ENCODE results near the gene NDUFAF3. TPM values are rescaled to one million over a fixed set of nuclear protein-coding genes. Genes with fewer than 3 reads are reported as not detected.

The NDUFAF3 gene
- total and polyA plus RNA-seq, 2 of the 4 experiments (the other 2 are of a cell fraction): 26.5 to 112 TPM

DNA sequence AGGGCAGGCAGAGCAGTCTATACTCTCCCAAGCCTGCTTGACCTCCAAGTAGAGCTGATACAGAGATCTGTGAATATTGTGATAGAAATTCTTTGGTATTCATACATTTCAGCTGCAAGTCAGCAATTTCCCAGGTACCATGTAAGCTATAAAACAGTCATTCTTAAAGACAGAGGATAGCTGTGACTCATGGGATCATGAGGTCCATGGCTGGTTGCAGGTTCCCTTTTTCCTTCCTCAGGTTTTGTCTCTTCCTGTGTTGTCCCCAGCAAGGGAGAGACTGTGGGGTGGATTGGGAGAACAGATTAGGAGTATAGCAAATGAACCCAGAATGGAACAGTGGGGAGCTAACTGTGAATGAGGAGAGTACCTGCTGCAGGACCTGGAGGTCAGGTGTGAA is 37.3 kb upstream of the NDUFAF3 start:
- H3K27ac ChIP-seq (ENCODE audit: insufficient read depth, low read length): no peak overlapping the region
- POLR2A ChIA-PET (ENCODE audit: unreplicated experiment): no interaction called here
- peaks cover 24 to 26% of the 10 kb centered on the region in 2 experiments for H3K79me1 ChIP-seq (ENCODE audit: low read depth in 1 of 2, low read length in 2 of 2)
- CTCF ChIA-PET: interaction anchor here (1.0 kb wide), 1 partner anchor 10 kb away, joined by 4 read pairs; no protein-coding TSS in a partner anchor
- intact Hi-C loops (cut with micrococcal nuclease): no loop called here
- no peak overlapping the region for H4K91ac ChIP-seq (ENCODE audit: insufficient read depth, low read depth, low read length)
- dilution Hi-C loops (cut with HindIII; ENCODE audit: low sequenced_read_pairs, unreplicated experiment): no loop called here
- no peak overlapping the region for H2BK120ac ChIP-seq (ENCODE audit: low read depth, low read length)
- TF ChIP-seq MAFK (IDR thresholded peaks at IDR 0.05; ENCODE audit: low read depth, low read length) (peak; percentile 29; the same call in 1 of the 2 replicates), MXI1 (IDR thresholded peaks at IDR 0.05; ENCODE audit: borderline replicate concordance, low read depth, low read length) (no peak), RFX5 (IDR thresholded peaks at IDR 0.05; ENCODE audit: low read depth, low read length) (no peak)
- no peak overlapping the region for H4K8ac ChIP-seq (ENCODE audit: low read depth in 2 of 2, low read length in 2 of 2)
- H3K4me1 ChIP-seq (ENCODE audit: control insufficient read depth, insufficient read depth, low read length): peaks cover 4% of the 10 kb centered on the region
- no peak overlapping the region for H2AFZ ChIP-seq (replicated peaks; ENCODE audit: low read length, poor library complexity)
- no peaks in the 10 kb centered on the region for H3K9me3 ChIP-seq (ENCODE audit: control insufficient read depth, insufficient read depth, low read length)
- H3K18ac ChIP-seq (ENCODE audit: low read depth, low read length): no peak overlapping the region
- H3K27me3 ChIP-seq (ENCODE audit: control insufficient read depth, insufficient read depth, low read length): no peaks in the 10 kb centered on the region
- no peak overlapping the region for H3K56ac ChIP-seq (ENCODE audit: extremely low read depth, insufficient read depth, low read length)
- H3K14ac ChIP-seq (replicated peaks; ENCODE audit: low read depth, low read length): no peak overlapping the region
- H2BK15ac ChIP-seq (ENCODE audit: low read depth, low read length): no peak overlapping the region
- no TSS peak for BruUV-seq (replicated peaks)
- peaks cover 43% of the 10 kb centered on the region for H3K36me3 ChIP-seq (ENCODE audit: control insufficient read depth, insufficient read depth, low read length)
- no peak overlapping the region for H3K23ac ChIP-seq (ENCODE audit: low read depth, low read length)
- no peak overlapping the region for H2AK9ac ChIP-seq (replicated peaks; ENCODE audit: low read depth, low read length, poor library complexity)
- H2AK5ac ChIP-seq (ENCODE audit: low read depth, low read length): no peak overlapping the region
- no peak overlapping the region for H3K4me3 ChIP-seq (ENCODE audit: insufficient read depth, low read depth, low read length)
- H3K4ac ChIP-seq (ENCODE audit: low read depth, low read length): no peak overlapping the region
- peak; percentile 27 for DNase-seq
- no peaks in the 10 kb centered on the region for H4K20me1 ChIP-seq (ENCODE audit: insufficient read depth, low read length)
- H4K5ac ChIP-seq (ENCODE audit: low read depth, low read length): no peak overlapping the region
- in situ Hi-C loops (cut with MboI; ENCODE audit: low sequenced_read_pairs): no loop called here
- no peak overlapping the region for H3K9ac ChIP-seq (ENCODE audit: low read depth, low read length)
- H3K4me2 ChIP-seq (ENCODE audit: low read depth, low read length): no peak overlapping the region
- H2BK20ac ChIP-seq (ENCODE audit: low read depth, low read length): no peak overlapping the region
- H2BK5ac ChIP-seq (ENCODE audit: low read depth, low read length, poor library complexity, severe bottlenecking): no peak overlapping the region
- H3K9me1 ChIP-seq (ENCODE audit: insufficient read depth, low read length): no peaks in the 10 kb centered on the region
- no peak for ATAC-seq (ENCODE audit: low read depth)

All from IMR-90 (cell line).